ENCODE measurements around the gene NTM. TPM values are rescaled to one million over a fixed set of nuclear protein-coding genes. Genes with fewer than 3 reads are reported as not detected.

Gene NTM
- total RNA-seq, 4 donors from 2014 or later, result 3.6 to 11.8 (median 7.8) TPM

- H3K4me1 ChIP-seq, result peaks cover 0 to 4% (median 0%) of the 10 kb centered on the region in 3 donors
- TF ChIP-seq CTCF (IDR thresholded peaks at IDR 0.05), result no peak
- no peak for TF ChIP-seq EP300 (IDR thresholded peaks at IDR 0.05)
- no peak for TF ChIP-seq POLR2AphosphoS5 (IDR thresholded peaks at IDR 0.05)
- TF ChIP-seq POLR2A (IDR thresholded peaks at IDR 0.05), result no peak
- H3K9me3 ChIP-seq, result no peaks in the 10 kb centered on the region
- H3K27me3 ChIP-seq, result no peaks in the 10 kb centered on the region
- ATAC-seq, result no peak
- no peak overlapping the region for H3K4me3 ChIP-seq
- H3K36me3 ChIP-seq, result no peaks in the 10 kb centered on the region
- 81 to 88% methylated on average over 2 of the region's 2 CpGs for WGBS, 2 donors (ENCODE audit: low coverage in 1 of 2)
- no peak overlapping the region for H3K27ac ChIP-seq
These were observed 671.9 kb downstream of the NTM start for GRCh38 chr11:132042296-132042695.

GRCh38 chr11:132043714-132044113 is 673.3 kb downstream of the NTM start:
- Histone ChIP-seq H3K4me1 (peaks cover 0 to 8% (median 0%) of the 10 kb centered on the region in 3 donors), H3K27ac (no peak overlapping the region), H3K27me3 (no peaks in the 10 kb centered on the region), H3K9me3 (no peaks in the 10 kb centered on the region), H3K36me3 (no peaks in the 10 kb centered on the region), H3K4me3 (no peak overlapping the region)
- no peak for ATAC-seq
- TF ChIP-seq EP300 (IDR thresholded peaks at IDR 0.05) (no peak), POLR2AphosphoS5 (IDR thresholded peaks at IDR 0.05) (no peak), POLR2A (IDR thresholded peaks at IDR 0.05) (no peak), CTCF (IDR thresholded peaks at IDR 0.05) (no peak)
- 80 to 100% methylated on average over 1 of the region's 1 CpG for WGBS, 2 donors (ENCODE audit: low coverage in 1 of 2)

GRCh38 chr11:132045107-132045506 is 674.7 kb downstream of the NTM start:
- Histone ChIP-seq H3K4me1 (peaks cover 0 to 8% (median 0%) of the 10 kb centered on the region in 3 donors), H3K4me3 (no peak overlapping the region), H3K27me3 (no peaks in the 10 kb centered on the region), H3K9me3 (no peaks in the 10 kb centered on the region), H3K36me3 (no peaks in the 10 kb centered on the region), H3K27ac (no peak overlapping the region)
- no peak for TF ChIP-seq CTCF (IDR thresholded peaks at IDR 0.05)
- no peak for TF ChIP-seq POLR2A (IDR thresholded peaks at IDR 0.05)
- no peak for TF ChIP-seq POLR2AphosphoS5 (IDR thresholded peaks at IDR 0.05)
- TF ChIP-seq EP300 (IDR thresholded peaks at IDR 0.05), result no peak
- 64 to 70% methylated on average over 3 of the region's 3 CpGs for WGBS, 2 donors (ENCODE audit: low coverage in 1 of 2)
- ATAC-seq, result no peak

- TF ChIP-seq CTCF (IDR thresholded peaks at IDR 0.05) (no peak), POLR2AphosphoS5 (IDR thresholded peaks at IDR 0.05) (no peak), POLR2A (IDR thresholded peaks at IDR 0.05) (no peak), EP300 (IDR thresholded peaks at IDR 0.05) (no peak)
- WGBS, 2 donors (ENCODE audit: low coverage in 1 of 2), result 63 to 76% methylated on average over 1 to 2 of the region's 2 CpGs
- H3K4me1 ChIP-seq, result peaks cover 0 to 8% (median 0%) of the 10 kb centered on the region in 3 donors
- no peak overlapping the region for H3K4me3 ChIP-seq
- H3K9me3 ChIP-seq, result no peaks in the 10 kb centered on the region
- H3K27ac ChIP-seq, result no peak overlapping the region
- no peaks in the 10 kb centered on the region for H3K27me3 ChIP-seq
- H3K36me3 ChIP-seq, result no peaks in the 10 kb centered on the region
- ATAC-seq, result no peak
These were observed 676.0 kb downstream of the NTM start for GRCh38 chr11:132046288-132046865.

DNA sequence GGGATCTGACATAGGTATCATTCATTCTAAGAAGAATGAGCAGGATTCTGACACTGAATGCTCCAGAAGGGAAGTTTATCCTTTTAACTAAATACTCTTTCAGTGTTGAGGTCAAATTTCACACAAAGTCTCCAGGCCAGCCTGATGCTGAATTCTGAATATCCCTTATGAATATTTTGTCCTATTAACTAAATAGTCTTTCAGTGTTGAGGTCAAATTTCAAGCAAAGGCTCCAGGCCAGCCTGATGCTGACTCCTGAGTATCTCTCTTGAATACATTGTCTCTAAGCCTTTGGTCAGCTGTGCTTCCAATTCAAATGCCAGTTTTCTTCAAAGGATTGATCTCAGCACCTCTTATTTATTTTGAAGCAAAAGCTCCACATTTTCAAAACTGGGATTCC is 676.8 kb downstream of the NTM start:
- H3K9me3 ChIP-seq, result no peaks in the 10 kb centered on the region
- ATAC-seq, result no peak
- H3K4me3 ChIP-seq, result no peak overlapping the region
- no peak overlapping the region for H3K27ac ChIP-seq
- no peaks in the 10 kb centered on the region for H3K36me3 ChIP-seq
- peaks cover 0 to 8% (median 0%) of the 10 kb centered on the region in 3 donors for H3K4me1 ChIP-seq
- no peak for TF ChIP-seq EP300 (IDR thresholded peaks at IDR 0.05)
- no peak for TF ChIP-seq POLR2AphosphoS5 (IDR thresholded peaks at IDR 0.05)
- TF ChIP-seq POLR2A (IDR thresholded peaks at IDR 0.05), result no peak
- no peak for TF ChIP-seq CTCF (IDR thresholded peaks at IDR 0.05)
- H3K27me3 ChIP-seq, result no peaks in the 10 kb centered on the region
